Stimulated activated effector memory CD8-positive, alpha-beta T cell treated with anti-CD3 and anti-CD28 coated beads, Interleukin-12 subunit alpha, Interleukin-12 subunit beta, amount 100 ng/mL, for 72 hours (primary cell): ENCODE data around the gene NKX2-4.
"Not testable (repeated sequence)": the region's sequence is repeated elsewhere in the genome, so short reads cannot be mapped to it uniquely, and the experiment has no call there.

Source experiments
- ATAC-seq: fragments of 150-1000 bp; cut with Tn5 transposase; 2 replicates; pipeline ENCODE4 v1.10.0; 2021
- DNase-seq, 2 donors: peaks; one replicate each; pipeline ENCODE4 v3.0.0; 2021 to 2022; ENCODE audit warnings: low spot score in 2 of 2
- H3K27ac Mint-ChIP-seq: one replicate; pipeline ENCODE4 v1.8.0; 2022; ENCODE audit warnings: mild to moderate bottlenecking, mixed read lengths
- H3K36me3 Mint-ChIP-seq: one replicate; pipeline ENCODE4 v1.8.0; 2022; ENCODE audit warnings: mild to moderate bottlenecking, mixed read lengths
- H3K4me1 Mint-ChIP-seq: one replicate; pipeline ENCODE4 v1.8.0; 2022; ENCODE audit warnings: mixed read lengths
- H3K4me3 Mint-ChIP-seq: one replicate; pipeline ENCODE4 v1.8.0; 2022; ENCODE audit warnings: mild to moderate bottlenecking, mixed read lengths
- H3K9me3 Mint-ChIP-seq: one replicate; pipeline ENCODE4 v1.8.0; 2022; ENCODE audit warnings: mixed read lengths

NKX2-4 gene

GRCh38 chr20:21397341-21398108, at the start of gene NKX2-4:
Gene NKX2-4 (minus strand): TSS chr20:21397526. CDS start chr20:21397399, 127 bp downstream.
- Mint-ChIP-seq H3K4me1 (peaks cover 17% of the 10 kb centered on the region), H3K36me3 (no peaks in the 10 kb centered on the region), H3K9me3 (no peaks in the 10 kb centered on the region), H3K27ac (no peak within 1 kb of the TSS), H3K4me3 (peak within 1 kb of the TSS; percentile 45)
- DNase-seq (no peak), ATAC-seq (no peak)

DNA sequence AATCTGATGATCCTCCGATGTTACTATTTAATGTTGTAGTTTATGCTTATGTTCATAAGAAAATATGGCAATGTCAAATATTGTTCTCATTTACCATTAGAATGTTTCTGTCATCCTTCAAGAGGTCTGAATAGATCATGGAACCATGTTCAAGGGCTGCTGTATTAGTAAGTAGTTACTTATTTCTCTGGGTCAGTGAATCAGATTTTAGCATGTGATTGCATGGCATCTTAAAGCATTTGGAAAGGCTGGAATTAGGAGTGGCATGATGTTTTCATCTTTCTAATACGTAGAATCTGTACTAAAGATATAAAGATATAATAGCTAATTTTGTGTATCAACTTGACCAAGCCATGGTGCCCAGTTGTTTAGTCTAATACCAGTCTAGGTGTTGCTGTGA, 40.5 kb upstream of the NKX2-4 start:
- Mint-ChIP-seq H3K4me3 (no peak overlapping the region), H3K4me1 (peaks cover 7% of the 10 kb centered on the region), H3K27ac (no peak overlapping the region), H3K36me3 (no peaks in the 10 kb centered on the region), H3K9me3 (no peaks in the 10 kb centered on the region)
- ATAC-seq = no peak
- DNase-seq = no peak

DNA sequence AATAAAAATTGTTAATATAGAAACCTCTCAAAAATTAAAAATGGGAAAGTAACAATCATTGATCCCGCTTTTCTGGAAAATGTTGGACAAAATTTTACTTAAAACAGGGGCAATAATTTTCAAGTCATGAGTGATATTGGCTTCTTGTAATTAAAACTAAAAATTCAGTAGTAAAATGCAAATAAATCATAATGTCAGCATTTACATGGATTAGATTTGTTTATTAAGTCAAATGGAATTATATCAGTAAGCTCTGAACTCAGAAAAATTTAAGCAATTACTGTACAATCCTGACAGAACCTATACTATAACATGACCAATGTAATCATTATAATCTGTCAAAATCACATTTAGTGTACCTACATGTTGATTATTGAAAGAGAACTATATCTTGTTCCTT, 39.9 kb upstream of the NKX2-4 start:
- Mint-ChIP-seq H3K9me3 (no peaks in the 10 kb centered on the region), H3K36me3 (no peaks in the 10 kb centered on the region), H3K4me1 (peaks cover 7% of the 10 kb centered on the region), H3K4me3 (no peak overlapping the region), H3K27ac (no peak overlapping the region)
- ATAC-seq (no peak), DNase-seq (no peak)

GRCh38 chr20:21436205-21436604, 38.9 kb upstream of the NKX2-4 start:
- Mint-ChIP-seq H3K4me3 (no peak overlapping the region), H3K9me3 (no peaks in the 10 kb centered on the region), H3K4me1 (peaks cover 7% of the 10 kb centered on the region), H3K27ac (no peak overlapping the region), H3K36me3 (no peaks in the 10 kb centered on the region)
- DNase-seq = no peak
- ATAC-seq = no peak

GRCh38 chr20:21435576-21435975, 38.2 kb upstream of the NKX2-4 start:
- ATAC-seq = no peak

DNA sequence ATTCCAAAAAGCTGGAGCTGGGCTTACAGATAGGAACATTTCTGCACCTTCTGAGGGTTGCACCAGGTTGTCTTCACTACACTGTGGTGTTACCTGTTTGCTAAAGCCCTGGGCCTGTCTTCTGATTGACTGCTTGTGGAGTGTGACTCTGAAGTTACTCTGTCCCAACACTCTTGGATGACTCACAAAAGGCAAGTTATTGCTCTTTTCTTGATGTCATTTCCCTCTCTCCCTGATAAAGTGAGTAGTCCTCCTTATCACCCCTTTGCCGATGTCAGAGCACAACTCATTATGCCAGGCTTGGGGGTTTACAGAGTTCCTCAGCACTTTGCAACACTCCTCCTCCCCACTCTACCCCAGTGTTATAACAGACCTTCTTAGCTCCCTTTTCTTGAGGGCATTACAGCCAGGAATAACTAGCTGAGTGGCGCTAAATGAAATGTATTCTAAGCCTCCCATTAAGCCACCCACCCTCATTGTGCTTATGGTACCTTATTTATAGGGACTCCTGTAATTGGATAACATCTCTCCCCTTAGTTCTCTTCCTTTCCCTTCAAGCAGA, 36.1 kb upstream of the NKX2-4 start:
- Mint-ChIP-seq H3K27ac (no peak overlapping the region), H3K4me3 (no peak overlapping the region), H3K9me3 (no peaks in the 10 kb centered on the region), H3K4me1 (peaks cover 7% of the 10 kb centered on the region), H3K36me3 (no peaks in the 10 kb centered on the region)
- ATAC-seq (no peak), DNase-seq (no peak)

More at GRCh38 chr20:21435576-21435975, 38.2 kb upstream of the NKX2-4 start:
- H3K36me3 Mint-ChIP-seq = no peaks in the 10 kb centered on the region
- no peak for DNase-seq
- H3K9me3 Mint-ChIP-seq = no peaks in the 10 kb centered on the region
- H3K27ac Mint-ChIP-seq = no peak overlapping the region
- H3K4me3 Mint-ChIP-seq = no peak overlapping the region
- peaks cover 7% of the 10 kb centered on the region for H3K4me1 Mint-ChIP-seq

DNA sequence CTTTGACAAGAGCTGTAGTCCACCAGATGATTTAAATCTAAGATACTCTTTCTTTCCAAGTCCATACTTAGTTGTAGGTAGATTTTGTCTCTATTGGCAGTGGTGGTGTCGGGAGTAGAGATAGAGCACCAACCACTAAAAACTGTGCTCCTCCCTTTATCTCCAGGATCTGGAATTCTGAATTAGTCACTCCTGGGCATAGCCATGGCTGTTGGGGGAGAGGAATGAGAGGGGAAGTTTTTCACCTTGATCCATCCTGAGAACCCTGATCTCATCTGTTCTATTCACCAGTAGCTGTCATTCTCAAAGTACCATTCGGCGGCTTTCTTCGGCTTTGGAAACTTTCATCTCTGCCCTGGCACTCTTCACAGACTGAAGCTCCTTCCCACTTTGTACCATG, 35.6 kb upstream of the NKX2-4 start:
- no peak overlapping the region for H3K27ac Mint-ChIP-seq
- ATAC-seq (no peak), DNase-seq (no peak)
- no peak overlapping the region for H3K4me3 Mint-ChIP-seq
- peaks cover 7% of the 10 kb centered on the region for H3K4me1 Mint-ChIP-seq
- no peaks in the 10 kb centered on the region for H3K9me3 Mint-ChIP-seq
- H3K36me3 Mint-ChIP-seq = no peaks in the 10 kb centered on the region

GRCh38 chr20:21430020-21430419, 32.7 kb upstream of the NKX2-4 start:
- Mint-ChIP-seq H3K4me3 (no peak overlapping the region), H3K4me1 (peaks cover 7% of the 10 kb centered on the region), H3K9me3 (peaks cover 13% of the 10 kb centered on the region), H3K36me3 (no peaks in the 10 kb centered on the region), H3K27ac (no peak overlapping the region)
- ATAC-seq = no peak
- no peak for DNase-seq

- H3K9me3 Mint-ChIP-seq = peaks cover 37% of the 10 kb centered on the region
- H3K36me3 Mint-ChIP-seq = no peaks in the 10 kb centered on the region
Measured at GRCh38 chr20:21424846-21425245, 27.5 kb upstream of the NKX2-4 start.

GRCh38 chr20:21423712-21424111, 26.4 kb upstream of the NKX2-4 start:
- not testable (repeated sequence) for DNase-seq, H3K36me3 Mint-ChIP-seq, ATAC-seq, H3K4me3 Mint-ChIP-seq, H3K27ac Mint-ChIP-seq, H3K4me1 Mint-ChIP-seq
- peaks cover 39% of the 10 kb centered on the region for H3K9me3 Mint-ChIP-seq

More at GRCh38 chr20:21424846-21425245, 27.5 kb upstream of the NKX2-4 start:
- ATAC-seq (no peak), DNase-seq (no peak)
- no peak overlapping the region for H3K27ac Mint-ChIP-seq
- H3K4me1 Mint-ChIP-seq = no peaks in the 10 kb centered on the region
- H3K4me3 Mint-ChIP-seq = no peak overlapping the region

GRCh38 chr20:21421601-21422236, 24.4 kb upstream of the NKX2-4 start:
- Mint-ChIP-seq H3K27ac (no peak overlapping the region), H3K4me1 (no peaks in the 10 kb centered on the region), H3K9me3 (peaks cover 41% of the 10 kb centered on the region), H3K4me3 (no peak overlapping the region), H3K36me3 (no peaks in the 10 kb centered on the region)
- ATAC-seq = no peak
- no peak for DNase-seq

DNA sequence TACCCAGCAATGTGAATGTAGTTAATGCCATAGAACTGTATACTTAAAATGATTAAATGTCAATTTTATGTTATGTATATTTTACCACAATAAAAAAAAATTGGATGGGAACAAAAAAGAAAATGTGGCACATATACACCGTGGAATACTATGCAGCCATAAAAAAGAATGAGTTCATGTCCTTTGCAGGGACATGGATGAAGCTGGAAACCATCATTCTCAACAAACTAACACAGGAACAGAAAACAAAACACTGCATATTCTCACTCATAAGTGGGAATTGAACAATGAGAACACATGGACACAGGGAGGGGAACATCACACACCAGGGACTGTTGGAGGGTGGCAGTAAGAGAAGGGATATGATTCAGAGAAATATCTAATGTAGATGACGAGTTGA, 21.8 kb upstream of the NKX2-4 start:
- H3K36me3 Mint-ChIP-seq = not testable (repeated sequence)

GRCh38 chr20:21413996-21414395, 16.7 kb upstream of the NKX2-4 start:
- H3K9me3 Mint-ChIP-seq = peaks cover 16% of the 10 kb centered on the region
- H3K4me3 Mint-ChIP-seq, H3K36me3 Mint-ChIP-seq, DNase-seq, ATAC-seq, H3K4me1 Mint-ChIP-seq, H3K27ac Mint-ChIP-seq: not testable (repeated sequence)

More for the DNA sequence above, 21.8 kb upstream of the NKX2-4 start:
- H3K27ac Mint-ChIP-seq, H3K4me3 Mint-ChIP-seq, DNase-seq, ATAC-seq, H3K4me1 Mint-ChIP-seq: not testable (repeated sequence)
- H3K9me3 Mint-ChIP-seq = peaks cover 32% of the 10 kb centered on the region

GRCh38 chr20:21411725-21412124, 14.4 kb upstream of the NKX2-4 start:
- ATAC-seq (no peak), DNase-seq (no peak)
- Mint-ChIP-seq H3K9me3 (peaks cover 14% of the 10 kb centered on the region), H3K4me1 (no peaks in the 10 kb centered on the region), H3K4me3 (no peak overlapping the region), H3K36me3 (no peaks in the 10 kb centered on the region), H3K27ac (no peak overlapping the region)

DNA sequence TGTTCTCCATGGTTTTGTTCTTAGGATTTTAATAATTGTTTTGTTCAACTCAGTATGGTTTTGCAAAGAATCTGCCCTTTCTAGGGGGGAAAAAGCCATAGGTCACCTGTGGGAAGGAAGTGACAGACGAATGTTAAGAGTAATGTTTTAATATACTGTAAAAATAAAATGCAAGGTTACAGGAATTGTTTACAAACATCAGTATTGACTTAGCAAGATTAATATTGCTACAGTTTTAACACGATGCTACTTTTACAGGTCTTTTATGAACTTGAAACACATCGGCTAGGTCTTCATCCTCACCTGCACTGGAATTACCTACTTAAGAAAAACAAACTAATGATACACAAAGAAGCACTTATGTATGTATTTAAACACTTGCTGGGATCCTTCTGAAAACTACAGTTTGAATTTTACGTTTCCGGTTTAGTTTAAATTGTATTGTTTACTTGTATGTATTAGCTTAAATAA, 1.7 kb upstream of the NKX2-4 start:
- Mint-ChIP-seq H3K9me3 (no peaks in the 10 kb centered on the region), H3K27ac (no peak overlapping the region), H3K4me3 (no peak overlapping the region), H3K4me1 (peaks cover 13% of the 10 kb centered on the region), H3K36me3 (no peaks in the 10 kb centered on the region)
- DNase-seq (no peak), ATAC-seq (no peak)
